ENCODE results near the gene ZNF277.

The ZNF277 gene, protein sequence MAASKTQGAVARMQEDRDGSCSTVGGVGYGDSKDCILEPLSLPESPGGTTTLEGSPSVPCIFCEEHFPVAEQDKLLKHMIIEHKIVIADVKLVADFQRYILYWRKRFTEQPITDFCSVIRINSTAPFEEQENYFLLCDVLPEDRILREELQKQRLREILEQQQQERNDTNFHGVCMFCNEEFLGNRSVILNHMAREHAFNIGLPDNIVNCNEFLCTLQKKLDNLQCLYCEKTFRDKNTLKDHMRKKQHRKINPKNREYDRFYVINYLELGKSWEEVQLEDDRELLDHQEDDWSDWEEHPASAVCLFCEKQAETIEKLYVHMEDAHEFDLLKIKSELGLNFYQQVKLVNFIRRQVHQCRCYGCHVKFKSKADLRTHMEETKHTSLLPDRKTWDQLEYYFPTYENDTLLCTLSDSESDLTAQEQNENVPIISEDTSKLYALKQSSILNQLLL

GRCh38 chr7:112206238-112206990, at the start of gene ZNF277, which contains the start of gene DOCK4:
TSS of gene ZNF277 (plus strand) at chr7:112206695. CDS start at chr7:112206717, 22 bp downstream.
TSS of gene DOCK4 (minus strand) at chr7:112206399. CDS start at chr7:112206138, 261 bp downstream.
- peak; percentile 99 for DNase-seq

- no peak for DNase-seq
Observed at GRCh38 chr7:112157072-112157471, 49.4 kb upstream of the ZNF277 start.

DNA sequence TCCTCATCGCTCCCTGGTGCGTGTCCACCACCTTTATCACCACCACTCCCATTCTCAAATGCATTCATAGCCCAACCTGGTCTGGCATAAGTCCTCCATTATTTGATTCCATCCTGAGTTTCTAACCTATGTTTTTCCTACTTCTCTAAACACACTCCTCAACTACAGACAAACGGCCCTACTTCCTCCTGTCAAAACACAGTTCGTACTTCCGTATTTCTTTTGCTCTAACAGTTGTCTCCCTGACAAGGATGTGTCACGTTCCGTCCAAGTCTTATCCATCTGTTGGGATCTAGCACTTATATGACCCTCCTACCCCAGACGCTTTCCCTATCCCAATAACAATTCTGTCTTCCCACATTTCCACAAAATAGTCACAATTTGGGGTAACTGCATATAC, 47.1 kb upstream of the ZNF277 start:
- DNase-seq = no peak

- no peak for DNase-seq
Observed at GRCh38 chr7:112160130-112160770, 46.2 kb upstream of the ZNF277 start.

DNA sequence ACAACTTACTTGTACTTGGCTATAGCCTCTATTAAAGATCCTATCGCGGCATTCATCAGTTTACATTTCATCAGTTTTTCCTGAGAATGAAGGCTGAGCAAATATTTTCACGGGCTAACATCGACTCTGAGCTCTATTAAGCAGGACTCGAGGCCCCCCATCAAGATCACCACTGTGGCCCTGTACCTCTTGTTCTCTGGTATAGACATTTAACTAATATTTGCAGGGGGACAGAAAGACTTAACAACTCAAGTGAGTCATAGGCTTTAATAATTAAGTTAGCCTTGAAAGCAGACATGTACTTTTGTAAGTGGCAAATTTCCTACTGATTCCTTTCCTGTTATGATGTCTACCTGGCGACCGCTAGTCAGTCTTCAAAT, 45.7 kb upstream of the ZNF277 start:
- DNase-seq = no peak

- no peak for DNase-seq
Observed at GRCh38 chr7:112161253-112162141, 45.0 kb upstream of the ZNF277 start.

GRCh38 chr7:112162142-112162766, 44.2 kb upstream of the ZNF277 start:
- DNase-seq = no peak

GRCh38 chr7:112162784-112163506, 43.5 kb upstream of the ZNF277 start:
- DNase-seq = no peak

GRCh38 chr7:112167147-112167546, 39.3 kb upstream of the ZNF277 start:
- DNase-seq = no peak

DNA sequence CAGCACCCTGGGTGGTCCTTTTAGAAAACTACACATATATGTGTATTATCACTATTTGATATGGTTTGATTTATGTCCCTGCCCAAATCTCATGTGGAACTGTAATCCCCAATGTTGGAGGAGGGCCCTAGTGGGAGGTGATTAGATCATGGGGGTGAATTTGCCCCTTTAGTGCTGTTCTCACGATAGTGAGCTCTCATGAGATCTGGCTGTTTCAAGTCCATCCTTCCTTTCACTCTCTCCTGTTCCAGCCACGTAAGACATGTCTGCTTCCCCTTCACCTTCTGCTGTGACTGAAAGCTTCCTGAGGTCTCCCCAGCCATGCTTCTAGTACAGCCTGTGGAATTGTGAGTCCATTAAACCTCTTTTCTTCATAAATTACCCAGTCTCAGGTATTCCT, 37.6 kb upstream of the ZNF277 start:
- no peak for DNase-seq

GRCh38 chr7:112171673-112172072, 34.8 kb upstream of the ZNF277 start:
- DNase-seq = no peak

DNA sequence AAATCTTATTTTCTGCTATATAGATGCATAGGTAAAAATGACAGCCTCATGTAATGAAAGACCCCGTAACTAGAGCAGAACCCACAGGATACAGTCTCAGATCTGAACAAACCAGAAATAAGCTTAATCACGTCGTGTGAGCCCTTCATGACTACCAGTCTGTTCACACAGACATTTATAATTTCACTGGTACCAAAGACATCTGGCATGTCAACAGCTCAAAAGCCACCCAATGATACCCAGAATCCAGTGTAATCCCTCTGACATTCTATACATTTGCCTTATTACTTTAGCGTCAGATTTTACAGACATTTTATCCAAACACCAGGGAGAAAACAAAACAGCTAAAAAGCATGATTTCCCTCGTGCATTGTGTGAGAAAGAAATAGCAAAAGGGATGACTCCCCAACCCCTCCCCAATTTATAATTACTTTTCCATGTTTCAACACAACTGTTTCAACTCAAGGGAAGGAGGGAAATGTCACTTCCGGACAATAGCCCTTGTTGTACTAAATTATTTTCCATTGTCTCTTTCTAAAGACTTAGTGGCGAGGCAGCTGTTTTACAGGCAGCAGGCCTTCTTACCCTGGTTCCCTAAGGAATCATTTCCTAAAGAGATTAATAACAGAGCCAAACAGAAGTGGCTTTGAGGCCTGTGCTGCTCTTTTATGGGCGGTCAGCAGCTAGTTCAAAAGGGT, 33.5 kb upstream of the ZNF277 start:
- DNase-seq = no peak

GRCh38 chr7:112173568-112173905, 33.0 kb upstream of the ZNF277 start:
- no peak for DNase-seq

- no peak for DNase-seq
Observed at GRCh38 chr7:112174192-112174591, 32.3 kb upstream of the ZNF277 start.

DNA sequence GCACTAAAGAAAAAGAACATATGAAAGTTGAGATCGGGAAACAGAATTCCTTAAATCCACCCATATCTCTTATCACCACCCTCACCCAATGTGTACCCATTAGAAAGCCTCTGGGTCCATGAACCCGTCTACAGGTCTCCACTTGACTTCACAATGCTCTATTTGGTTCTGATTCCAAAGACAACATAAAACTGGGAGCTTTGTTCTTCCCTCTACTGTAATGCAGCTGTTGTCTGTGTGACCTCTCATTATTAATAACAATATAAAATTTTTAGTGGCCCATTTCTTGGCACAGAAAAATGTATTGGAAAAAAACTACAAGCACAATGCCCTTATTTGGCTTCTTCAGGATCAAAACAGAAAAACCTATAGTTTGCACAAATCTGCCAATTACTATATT, 30.3 kb upstream of the ZNF277 start:
- no peak for DNase-seq

- DNase-seq = no peak
Observed at GRCh38 chr7:112176693-112177415, 29.6 kb upstream of the ZNF277 start.

GRCh38 chr7:112180223-112180622, 26.3 kb upstream of the ZNF277 start:
- no peak for DNase-seq

DNA sequence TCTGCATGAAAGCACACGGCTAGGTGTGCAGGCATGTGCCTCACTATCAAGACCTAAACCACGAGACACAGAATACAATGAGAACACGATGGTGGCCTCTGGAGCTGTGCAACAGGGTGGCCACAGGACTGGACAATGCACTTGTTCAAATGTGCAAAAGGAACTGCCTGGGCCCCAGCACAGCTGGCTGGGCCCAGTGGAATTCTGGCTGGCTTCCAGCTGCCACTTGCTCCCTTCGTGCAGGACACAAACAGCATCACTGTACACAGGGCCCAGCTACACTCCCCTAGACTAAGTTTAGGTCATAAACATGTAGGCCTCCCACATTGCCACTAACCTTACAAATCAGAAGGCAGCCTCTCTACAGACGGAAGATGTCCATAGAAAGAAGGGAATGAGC, 23.7 kb upstream of the ZNF277 start:
- DNase-seq = no peak

DNA sequence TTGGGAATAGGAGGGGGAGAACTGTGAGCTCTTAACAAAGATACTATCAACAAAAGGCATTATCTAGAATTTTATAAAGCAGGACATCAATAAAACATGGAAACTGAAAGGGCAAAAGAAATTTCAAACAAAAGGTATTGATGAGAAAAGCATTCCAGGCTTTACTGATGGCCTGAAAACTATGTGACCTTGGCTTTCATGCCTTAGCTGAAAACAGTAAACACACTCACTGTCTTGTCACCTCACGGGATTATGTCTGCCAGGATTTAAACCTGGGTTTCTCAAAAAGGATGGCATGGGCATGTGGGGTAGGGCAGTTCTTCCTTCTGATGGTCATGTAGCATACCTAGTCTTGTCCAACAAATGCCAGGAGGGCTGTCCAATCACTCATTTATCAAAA, 23.2 kb upstream of the ZNF277 start:
- no peak for DNase-seq

DNA sequence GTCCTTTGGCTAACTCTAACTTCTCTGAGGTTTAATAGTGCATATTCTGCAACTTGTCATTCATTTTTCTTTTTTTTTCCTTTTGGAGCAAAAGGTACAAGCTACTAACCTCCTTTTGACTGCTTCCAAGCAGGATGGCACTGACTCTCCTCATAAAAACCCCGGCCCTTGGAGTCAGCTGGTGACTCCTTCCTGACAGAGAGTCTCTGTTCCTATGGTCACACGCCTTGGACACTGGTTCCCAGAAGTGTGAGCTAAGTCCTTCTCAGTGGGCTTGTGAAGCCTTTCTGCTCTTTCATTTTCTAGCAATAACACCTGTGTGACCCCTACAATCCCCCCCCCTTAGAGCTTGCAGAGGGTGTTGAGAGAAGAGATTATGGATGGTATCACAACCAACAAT, 22.0 kb upstream of the ZNF277 start:
- DNase-seq = no peak
